GM18858 (cell line): ENCODE measurements around the gene RHOV.
"Not testable (repeated sequence)": the region's sequence is repeated elsewhere in the genome, so short reads cannot be mapped to it uniquely, and the experiment has no call there.

Source experiments
- ATAC-seq: cut with Tn5 transposase; IDR thresholded peaks from one replicate; pipeline ENCODE4 v1.9.1; 2021; ENCODE audit not compliant: unreplicated experiment

Gene RHOV

GRCh38 chr15:40875991-40876730 lies 2.1 kb upstream of the RHOV start:
- no peak for ATAC-seq

GRCh38 chr15:40872791-40873693 lies 992 bp downstream of the RHOV start:
- no peak for ATAC-seq

GRCh38 chr15:40871749-40872617 lies 2.1 kb downstream of the RHOV start:
- no peak for ATAC-seq

GRCh38 chr15:40870716-40871115 lies 3.3 kb downstream of the RHOV start:
- no peak for ATAC-seq

- no peak for ATAC-seq
Measured at GRCh38 chr15:40869686-40870085, 4.3 kb downstream of the RHOV start.

- ATAC-seq = no peak
Measured at GRCh38 chr15:40867199-40867598, 6.8 kb downstream of the RHOV start.

- no peak for ATAC-seq
Measured at GRCh38 chr15:40863660-40864270, 10.3 kb downstream of the RHOV start.

GRCh38 chr15:40861147-40861546 lies 12.9 kb downstream of the RHOV start:
- not testable (repeated sequence) for ATAC-seq

- no peak for ATAC-seq
Measured at GRCh38 chr15:40859206-40859851, 14.7 kb downstream of the RHOV start.

GRCh38 chr15:40858706-40859105 lies 15.3 kb downstream of the RHOV start:
- ATAC-seq = no peak

GRCh38 chr15:40857601-40858341 lies 16.3 kb downstream of the RHOV start:
- ATAC-seq = no peak

- ATAC-seq = no peak
Measured at GRCh38 chr15:40856746-40857145, 17.3 kb downstream of the RHOV start.

- ATAC-seq = no peak
Measured at GRCh38 chr15:40855706-40856234, 18.3 kb downstream of the RHOV start.

GRCh38 chr15:40854161-40854560 lies 19.9 kb downstream of the RHOV start:
- no peak for ATAC-seq

- ATAC-seq = no peak
Measured at GRCh38 chr15:40853241-40853890, 20.7 kb downstream of the RHOV start.

- no peak for ATAC-seq
Measured at GRCh38 chr15:40852529-40852928, 21.5 kb downstream of the RHOV start.

- no peak for ATAC-seq
Measured at GRCh38 chr15:40850576-40851112, 23.4 kb downstream of the RHOV start.

- ATAC-seq = no peak
Measured at GRCh38 chr15:40847223-40847961, 26.6 kb downstream of the RHOV start.
